GM21737 (cell line): ENCODE measurements around the gene ZPLD1.

Source experiments
- ATAC-seq: cut with Tn5 transposase; IDR thresholded peaks from one replicate; pipeline ENCODE4 v1.9.1; 2021; ENCODE audit warnings: mild to moderate bottlenecking, moderate library complexity; ENCODE audit not compliant: unreplicated experiment

Gene ZPLD1

DNA sequence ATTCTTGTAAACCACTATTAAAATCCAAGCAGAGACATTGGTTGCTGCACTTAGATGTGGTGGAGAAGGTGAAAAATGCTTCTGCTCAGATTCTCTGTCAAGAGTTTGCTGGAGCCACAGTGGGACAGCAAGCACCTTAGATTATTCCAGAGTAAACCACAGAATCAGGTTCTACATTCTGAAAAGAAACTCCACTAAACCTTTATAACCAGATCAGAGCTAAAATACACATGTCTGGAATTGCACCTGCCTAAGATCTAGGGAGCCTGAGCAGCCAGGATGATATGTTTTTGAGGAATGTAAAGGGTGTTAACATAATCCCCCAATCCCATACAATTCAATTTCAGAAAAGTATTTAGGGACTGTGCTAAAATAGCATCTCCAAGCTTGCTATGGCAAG is at the start of gene ZPLD1:
Gene ZPLD1, plus strand, starts transcription at position 301 of the 400 bp plus-strand sequence. CDS start 3,473 bp downstream, outside the sequence.
- no peak for ATAC-seq

DNA sequence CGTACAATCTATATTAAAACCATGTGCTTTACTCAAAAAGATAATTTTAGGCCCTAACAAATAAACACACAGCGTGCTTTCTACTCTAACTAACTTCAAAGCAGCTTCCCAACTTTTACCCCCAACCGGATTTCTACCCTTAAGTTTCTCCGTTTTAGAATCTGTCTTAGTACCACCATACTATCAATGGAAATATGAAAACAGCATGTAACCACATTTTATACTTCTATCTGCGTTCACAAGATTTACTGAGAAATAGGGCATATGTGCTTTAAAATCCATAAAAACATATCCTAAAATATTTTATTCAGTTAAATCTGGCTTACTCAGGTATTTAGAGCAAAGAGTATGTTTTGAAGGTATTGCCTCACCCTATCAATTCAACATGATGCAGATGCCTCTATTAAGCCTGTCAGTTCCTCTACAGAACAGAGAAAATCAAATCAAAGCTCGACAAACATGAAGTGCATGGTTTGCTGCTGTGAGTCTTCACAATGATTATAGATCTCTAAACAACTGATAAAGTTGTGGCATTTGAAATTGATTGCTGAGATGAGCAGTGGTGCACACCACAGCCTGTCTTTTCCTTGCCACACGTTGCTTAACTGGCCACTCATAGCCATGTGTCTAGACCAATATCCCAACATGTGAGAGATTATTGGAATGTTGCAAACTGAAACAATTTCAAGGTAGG is 44.5 kb upstream of the ZPLD1 start:
- ATAC-seq: no peak

DNA sequence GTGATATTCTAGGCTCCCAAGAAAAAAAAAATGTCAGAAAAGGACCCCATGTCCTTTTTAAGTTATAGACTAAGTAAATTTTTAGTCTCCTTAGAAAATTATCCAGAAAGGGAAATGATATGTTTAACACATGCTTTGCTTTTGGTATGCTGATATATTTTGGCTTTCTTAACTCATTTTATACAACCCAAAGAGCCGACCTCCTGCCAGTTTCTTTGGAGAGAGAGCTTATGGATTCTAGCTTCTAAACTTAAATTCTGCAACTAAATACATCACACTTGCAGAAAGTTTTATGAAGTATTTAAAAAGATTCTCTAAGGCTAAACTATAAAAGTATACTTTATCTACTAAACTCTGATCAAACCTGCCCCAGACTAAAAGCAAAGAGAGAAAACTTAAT is 43.9 kb upstream of the ZPLD1 start:
- ATAC-seq: no peak

DNA sequence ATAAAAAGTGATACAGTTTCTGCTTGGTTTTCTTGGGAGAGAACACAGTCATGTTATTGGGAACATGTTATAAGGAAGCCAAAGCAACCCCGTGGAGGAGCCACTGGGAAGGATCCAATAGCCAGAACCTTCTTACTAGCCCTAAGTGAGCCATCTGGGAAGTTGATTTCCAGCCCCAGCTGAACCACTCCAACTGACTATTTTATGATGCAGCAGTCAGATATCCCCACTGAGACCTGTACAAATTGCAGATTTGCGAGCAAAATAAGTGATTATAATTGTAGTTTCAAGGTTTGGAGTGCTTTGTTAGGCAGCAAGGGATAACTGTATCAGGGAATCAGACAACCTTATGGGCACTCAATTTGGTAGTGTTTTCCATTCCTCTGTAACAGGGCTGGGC is 43.3 kb upstream of the ZPLD1 start:
- ATAC-seq: no peak

DNA sequence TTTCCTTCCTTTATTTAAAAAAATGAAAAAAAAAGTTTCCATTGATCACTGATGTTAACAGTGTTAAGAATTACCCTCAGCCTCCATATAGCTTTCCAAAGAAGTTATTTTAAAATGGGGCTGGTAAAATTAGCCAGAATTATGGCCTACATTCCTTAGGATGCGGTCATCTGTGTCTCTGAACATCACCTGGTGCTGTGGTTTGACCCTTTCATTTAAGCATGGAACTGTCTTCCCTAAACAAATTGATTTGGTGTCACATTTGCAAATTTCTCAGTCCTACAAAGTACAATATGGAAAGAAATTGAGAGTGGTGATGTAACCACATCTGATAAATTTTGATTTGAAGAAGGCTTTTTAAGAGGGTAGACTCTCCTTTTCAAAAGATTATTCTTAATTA is 40.3 kb upstream of the ZPLD1 start:
- ATAC-seq: no peak

DNA sequence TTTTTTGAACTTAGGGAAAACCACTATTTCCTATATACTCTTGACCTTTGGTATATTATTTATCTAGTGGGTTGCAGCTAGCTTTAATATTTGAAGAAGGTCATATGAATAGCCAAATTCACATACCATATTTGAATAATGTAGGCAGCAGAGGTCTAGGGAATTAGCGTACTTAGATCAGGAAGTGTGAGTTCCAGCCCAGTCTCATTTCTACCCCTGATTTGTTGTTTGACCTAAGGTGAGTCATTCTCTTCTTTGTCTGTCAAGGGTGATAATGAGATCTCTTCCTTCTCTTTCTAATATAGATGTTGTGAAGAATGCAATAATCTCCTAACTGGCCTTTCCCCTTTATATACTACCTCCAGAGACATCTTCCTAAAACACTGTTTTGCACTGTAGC is 36.6 kb upstream of the ZPLD1 start:
- ATAC-seq: no peak

DNA sequence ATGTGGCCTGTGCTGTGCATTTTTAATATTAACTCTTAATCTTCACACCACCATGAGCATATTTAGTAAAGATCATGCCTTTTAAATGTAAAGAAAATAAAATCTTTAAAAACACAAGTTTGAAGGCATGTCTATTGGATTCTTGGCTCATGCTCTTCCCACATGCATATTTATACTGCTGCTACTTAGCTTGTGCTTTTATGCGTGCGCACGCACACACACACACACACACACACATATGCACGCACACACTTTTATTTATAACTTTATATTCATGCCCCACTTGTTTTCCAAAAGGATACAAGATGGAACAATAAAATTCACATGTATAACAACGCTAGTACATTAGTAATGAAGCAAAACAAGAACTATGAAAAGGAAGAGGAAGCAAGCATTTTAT is 36.1 kb upstream of the ZPLD1 start:
- no peak for ATAC-seq

DNA sequence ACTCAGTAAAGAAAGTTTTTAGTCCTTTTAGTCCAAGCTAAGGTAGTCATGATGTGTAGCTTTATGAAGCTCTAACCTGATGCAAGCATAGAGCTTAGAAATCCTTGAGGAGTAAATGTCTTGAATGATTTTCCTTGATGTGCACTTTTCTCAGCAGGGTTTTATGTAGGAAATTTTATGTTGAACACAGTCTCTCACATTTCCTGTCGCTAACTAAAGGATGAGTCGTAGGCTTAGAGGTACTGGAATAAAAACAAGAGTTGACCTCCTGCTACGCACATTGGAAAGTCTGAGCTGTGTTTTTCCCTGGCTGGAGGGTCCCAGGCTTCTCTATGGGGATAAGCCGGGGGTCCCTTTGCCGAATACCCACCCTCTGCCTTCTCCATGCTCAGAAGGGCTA is 34.7 kb upstream of the ZPLD1 start:
- no peak for ATAC-seq

DNA sequence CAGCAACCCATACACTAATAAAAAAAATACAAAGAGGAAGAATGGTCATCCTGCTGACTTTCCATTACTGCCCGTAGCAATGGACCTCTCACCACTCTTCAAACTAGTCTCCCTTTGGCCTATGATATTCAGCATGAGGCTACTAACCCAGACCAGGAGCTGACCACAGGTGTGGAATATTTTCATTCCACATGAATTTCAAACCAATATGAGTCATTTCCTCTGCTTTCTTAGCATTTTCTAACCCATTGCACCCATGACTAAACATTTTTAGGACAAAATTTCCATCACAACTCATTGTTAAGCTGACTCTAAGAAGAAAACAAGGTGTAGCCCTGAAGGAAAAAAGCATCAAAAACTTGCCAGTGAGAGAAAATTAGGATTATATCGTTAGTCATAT is 34.0 kb upstream of the ZPLD1 start:
- ATAC-seq: no peak

DNA sequence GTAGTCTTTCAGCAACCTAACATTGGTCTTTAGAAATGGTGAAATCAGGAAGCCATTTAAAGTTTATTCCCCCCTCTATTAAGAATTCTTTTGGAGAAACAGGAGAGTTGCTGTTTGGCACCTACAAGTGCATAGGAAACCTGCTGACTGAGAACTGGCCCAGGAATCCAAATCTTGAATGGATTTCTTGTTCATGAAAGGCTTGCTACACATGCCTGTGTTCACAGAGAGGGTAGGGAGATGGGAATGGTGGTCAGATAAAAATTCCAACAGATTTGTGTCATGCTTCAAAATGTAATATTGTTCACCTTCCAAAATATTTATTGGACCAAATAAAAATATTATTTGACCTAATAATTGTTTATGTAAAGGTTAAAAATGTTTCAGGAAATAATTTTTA is 24.2 kb upstream of the ZPLD1 start:
- no peak for ATAC-seq

DNA sequence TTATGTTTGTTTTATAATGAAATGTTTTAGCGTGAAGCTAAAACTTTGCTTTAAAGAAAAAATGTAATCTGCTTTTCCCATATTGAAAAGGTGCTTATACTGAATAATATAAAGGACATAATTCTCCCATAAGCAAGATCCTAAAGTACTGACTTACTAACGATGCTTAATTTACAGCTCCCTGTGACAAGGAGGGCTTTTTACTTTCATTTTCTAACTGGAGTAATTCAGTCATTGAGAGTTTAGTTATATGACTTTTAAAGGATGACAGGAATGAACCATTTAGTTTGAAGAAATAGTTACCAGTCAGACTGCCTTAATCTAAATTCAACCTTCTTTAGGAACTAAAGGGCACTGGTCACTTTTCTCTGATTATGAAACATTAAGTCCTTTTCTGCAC is 19.3 kb upstream of the ZPLD1 start:
- ATAC-seq: no peak

DNA sequence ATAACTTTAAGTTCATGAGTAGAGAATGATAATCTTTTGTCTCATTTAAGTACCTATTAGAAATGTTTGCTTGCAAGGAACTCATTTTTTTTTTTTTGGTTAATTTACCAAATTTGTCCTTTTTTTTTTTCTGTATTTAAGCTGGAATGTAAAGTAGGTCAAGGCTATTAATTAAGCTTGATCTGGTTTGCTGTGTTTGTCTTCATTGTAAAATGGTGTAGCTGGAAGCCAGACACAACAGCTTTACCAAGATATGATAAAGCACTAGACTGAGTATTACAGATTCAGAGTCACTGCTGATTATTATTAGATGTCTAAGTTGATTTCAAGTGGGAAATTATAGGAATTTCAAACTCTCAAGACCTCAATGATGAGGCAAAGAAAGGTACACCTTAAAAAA is 15.0 kb upstream of the ZPLD1 start:
- ATAC-seq: no peak

DNA sequence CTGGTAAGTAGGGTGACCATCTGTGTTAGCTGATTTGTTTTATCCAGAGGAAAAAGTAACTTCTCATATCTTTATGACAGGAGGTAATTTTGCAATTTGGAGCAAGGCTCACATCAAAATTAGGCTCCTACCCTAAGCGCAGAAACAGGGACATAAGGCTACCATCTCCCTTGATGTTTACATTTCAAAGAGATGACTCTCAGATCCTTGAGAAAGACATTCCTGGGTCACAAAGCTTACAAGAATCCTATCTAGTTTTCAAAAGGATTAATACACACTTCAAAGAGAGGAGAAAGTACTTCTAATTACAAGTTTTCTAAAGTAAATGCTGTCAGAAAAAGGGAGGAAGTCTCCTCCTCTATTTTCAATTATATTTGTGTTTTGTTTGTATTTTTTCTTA is 7.0 kb downstream of the ZPLD1 start:
- no peak for ATAC-seq

DNA sequence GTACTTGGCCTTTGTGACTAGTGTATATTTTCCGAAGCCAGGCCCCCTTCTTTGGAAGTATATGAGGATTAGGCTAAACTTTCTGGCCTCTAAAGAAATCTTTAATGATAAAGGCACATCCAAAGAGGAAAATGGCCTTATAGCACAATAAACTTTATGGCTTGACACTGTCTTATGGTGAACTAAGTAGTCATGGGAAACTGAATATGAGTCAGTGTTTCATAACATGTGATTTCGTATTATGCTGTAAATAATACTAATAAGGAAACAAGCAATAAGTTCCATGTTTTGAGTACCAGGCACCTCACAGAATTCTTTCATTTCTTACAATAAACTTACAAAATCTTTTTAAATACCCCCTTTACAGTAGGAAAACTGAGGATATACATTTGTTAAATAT is 8.2 kb downstream of the ZPLD1 start:
- no peak for ATAC-seq

DNA sequence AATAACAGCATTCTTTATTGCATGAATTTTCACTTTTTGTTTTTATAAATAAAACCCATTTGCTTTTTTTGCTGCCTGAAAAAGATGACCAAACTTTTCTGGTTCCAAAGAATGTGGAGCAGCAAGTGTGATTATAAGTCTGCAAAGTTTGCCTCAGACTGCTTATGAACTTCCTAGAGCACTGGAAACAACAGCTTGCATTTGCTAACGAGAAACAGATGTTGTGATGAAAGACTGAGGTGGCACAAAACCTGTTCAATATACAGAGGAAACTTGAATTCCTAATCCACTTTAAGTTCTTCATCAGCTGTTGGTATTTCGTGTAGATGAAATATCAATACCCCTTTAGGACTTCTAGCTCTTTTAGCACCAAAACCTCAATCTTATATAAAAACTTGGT is 9.3 kb downstream of the ZPLD1 start:
- ATAC-seq: no peak

DNA sequence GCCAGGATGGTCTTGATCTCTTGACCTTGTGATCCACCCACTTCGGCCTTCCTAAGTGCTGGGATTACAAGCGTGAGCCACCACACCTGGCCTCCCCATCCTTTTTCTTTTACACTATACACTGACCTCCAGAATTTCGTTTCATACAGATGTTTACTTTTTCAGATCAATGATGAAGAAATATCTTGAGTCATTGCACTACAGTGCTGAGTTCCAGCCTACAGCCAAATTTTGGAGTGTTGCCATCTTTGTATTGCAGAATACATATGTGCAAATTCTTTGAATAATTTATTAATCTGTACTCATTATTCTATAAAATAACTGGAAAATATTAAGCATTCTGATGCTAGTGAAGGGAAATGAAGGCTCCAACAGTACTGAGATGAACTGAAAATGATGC is 12.5 kb downstream of the ZPLD1 start:
- ATAC-seq: no peak

DNA sequence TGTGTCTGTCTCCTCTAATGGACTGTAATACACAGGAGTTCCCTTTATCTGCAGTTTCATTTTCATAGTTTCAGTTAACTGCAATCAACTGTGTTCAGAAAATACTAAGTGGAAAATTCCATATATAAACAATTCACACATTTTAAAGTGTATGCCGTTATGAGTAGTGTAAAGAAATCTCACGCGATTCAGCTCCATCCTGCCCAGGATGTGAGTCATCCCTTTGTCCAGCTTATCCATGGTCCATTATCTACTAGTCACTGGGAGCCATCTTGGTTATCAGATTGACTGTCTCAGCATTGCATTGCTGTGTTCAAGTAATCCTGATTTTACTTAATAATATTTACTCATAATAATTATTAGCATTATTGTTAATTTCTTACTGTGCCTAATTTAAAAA is 14.5 kb downstream of the ZPLD1 start:
- no peak for ATAC-seq

DNA sequence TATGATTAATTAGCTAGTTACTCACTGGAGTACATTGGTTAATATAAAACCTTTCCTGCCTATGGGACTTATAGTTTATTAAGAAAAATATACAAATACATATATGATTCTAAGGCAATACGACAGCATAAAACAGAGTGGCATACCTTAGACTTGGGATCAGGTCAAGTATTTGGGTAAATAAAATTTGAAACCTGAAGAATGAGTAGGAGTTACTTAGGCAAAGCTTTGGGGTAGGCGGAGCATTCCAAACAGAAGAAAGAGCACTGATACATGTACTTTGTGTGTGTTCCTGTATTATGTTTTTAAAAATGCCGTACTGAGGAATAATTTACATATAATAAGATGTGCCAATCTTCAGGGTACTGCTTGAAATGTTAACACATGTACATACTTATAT is 15.1 kb downstream of the ZPLD1 start:
- no peak for ATAC-seq

DNA sequence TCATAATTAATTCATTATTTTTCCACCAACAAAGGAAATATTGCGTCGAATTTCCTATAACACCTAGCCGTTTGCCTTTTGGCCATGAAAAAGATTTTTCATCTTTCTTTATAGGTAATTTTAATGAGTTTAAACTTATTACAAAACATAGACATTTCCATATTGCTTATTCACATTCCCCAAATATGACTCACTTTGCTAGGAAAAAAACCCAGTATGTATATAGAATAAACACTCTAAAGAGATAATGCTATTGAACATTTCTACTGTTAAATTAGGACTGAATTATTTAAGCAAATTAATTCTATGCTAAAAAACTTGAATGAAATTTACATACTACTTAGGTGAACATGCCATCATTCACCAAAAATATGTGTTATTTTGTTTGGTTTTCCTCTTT is 16.2 kb downstream of the ZPLD1 start:
- no peak for ATAC-seq

DNA sequence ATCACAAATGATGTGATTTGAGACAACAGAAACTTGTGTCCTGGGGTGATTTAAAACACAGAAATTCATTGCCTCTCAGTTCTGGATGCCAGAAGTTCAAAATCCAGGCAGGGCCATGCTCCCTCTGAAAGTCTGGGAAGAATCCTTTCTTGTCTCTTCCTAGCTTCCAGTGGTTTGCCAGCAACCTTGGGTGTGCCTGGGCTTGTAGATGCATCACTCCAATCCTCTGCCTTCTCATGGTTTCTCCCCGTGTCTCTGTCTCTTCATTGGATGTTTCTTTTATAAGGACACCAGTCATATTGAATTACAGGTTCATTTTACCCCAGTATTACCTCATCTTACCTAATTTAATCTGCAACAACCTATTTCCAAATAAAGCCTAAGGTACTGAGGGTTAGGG is 16.7 kb downstream of the ZPLD1 start:
- no peak for ATAC-seq

DNA sequence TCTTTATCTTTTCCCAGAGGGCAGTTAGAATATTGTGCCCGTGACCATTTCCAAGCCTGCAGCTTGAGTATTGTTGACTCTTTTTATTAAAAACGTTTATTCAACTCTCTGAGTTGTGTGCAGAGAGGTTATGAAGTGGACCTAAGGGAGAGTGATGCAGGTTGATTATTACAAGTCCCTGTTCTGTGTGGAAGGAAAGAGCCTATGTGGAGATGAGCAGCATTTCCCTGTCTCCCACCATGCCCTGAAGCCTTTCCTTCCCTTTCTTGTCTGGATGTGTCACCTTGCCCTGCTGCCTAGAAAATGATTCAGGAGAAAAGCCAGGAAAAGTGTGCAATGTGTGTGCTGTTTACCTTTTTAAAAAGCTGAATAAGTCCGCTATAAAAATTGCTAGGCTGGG is 19.4 kb downstream of the ZPLD1 start:
- ATAC-seq: no peak

DNA sequence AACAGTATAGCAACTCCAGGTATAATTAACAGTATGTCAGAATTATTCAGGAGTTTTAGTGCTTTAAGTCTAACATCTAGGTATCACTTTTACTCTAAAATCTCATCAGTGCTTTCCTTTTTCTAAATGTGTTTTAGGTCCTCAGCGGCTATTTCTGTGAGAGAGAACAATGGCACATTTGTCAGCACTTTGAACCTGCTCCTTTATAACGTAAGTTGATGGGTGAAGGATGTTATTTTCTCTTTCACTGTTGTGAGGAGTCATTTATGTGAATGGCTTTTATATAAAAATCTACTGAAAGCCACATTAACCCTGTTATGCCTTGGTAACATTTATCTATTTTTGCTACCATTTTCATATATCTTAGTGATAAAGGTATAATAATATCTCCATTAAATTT is 22.8 kb downstream of the ZPLD1 start:
- no peak for ATAC-seq

DNA sequence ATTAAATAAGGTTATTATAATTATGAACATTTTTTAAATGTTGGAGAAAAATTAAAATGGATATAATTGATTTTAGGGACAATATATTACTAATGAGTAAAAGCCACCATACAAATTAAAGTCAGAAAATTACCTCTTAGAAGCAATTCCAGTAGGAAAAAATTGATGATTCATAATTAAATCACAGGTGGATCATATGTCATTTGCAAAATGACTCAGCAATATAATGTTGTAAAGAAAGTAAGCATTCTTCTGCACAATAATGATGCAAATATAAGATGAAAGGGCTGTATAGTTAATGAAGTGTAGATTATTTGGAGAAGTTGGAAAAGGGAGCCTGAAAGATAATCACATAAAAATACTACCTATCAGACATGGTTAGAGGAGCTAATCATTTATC is 25.8 kb downstream of the ZPLD1 start:
- ATAC-seq: no peak

DNA sequence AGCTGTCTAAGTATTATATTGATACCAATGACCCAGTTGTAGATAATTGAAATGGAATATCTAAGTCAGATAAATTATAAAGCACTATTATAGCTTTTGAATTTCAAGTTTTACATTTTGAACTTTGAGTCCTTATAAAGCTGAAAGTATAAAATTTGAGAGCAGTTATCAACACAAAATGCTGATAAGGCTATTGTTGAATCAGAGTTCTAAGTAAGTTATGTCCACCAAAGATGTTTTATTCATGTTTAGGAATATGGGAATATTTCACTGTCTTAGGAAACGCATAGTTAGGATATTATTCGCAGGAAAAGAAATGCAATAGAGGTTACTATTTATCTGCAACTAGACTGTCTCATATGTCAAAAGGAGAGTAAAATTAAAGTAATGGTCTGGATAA is 29.4 kb downstream of the ZPLD1 start:
- ATAC-seq: no peak
